AG04450 (cell line): ENCODE measurements around the gene SFMBT2. TPM values are rescaled to one million over a fixed set of nuclear protein-coding genes. Genes with fewer than 3 reads are reported as not detected.

Experiments used
- CTCF ChIA-PET: fragments of 300-600, 350-600 bp; formaldehyde crosslinking; extraction: SDS; loops from one replicate; lab custom pipeline; 2022; ENCODE audit warnings: antibody characterized with exemption, inconsistent platforms; lab: Charles Lee
- POLR2A ChIA-PET: fragments of 350-600 bp; formaldehyde crosslinking; extraction: SDS; loops from one replicate; lab custom pipeline; 2021; ENCODE audit warnings: antibody characterized with exemption, inconsistent platforms; lab: Yijun Ruan, JAX
- DNase-seq: peaks from one replicate; pipeline ENCODE4 v3.0.0-alpha.2; 2011; ENCODE audit warnings: low read depth, low spot score
- H3K27ac ChIP-seq: one replicate; pipeline ENCODE4 v1.5.1; 2012; ENCODE audit warnings: low read depth, low read length, control low read depth
- H3K27me3 ChIP-seq: one replicate; pipeline ENCODE4 v1.6.0; 2012; ENCODE audit warnings: low read length; ENCODE audit not compliant: control insufficient read depth, insufficient read depth
- H3K4me3 ChIP-seq: 2 replicates; pipeline ENCODE4 v1.5.1; 2011; ENCODE audit warnings: mild to moderate bottlenecking, low read depth, low read length, control low read depth
- H3K9me3 ChIP-seq: 2 replicates; pipeline ENCODE4 v1.5.1; 2012; ENCODE audit warnings: low read length; ENCODE audit not compliant: control insufficient read depth, insufficient read depth
- polyA plus RNA-seq: library from polyadenylated mRNA; depleted of rRNA; stranded (reverse); fragments of >200 nt; gene quantifications from 2 replicates; pipeline ENCODE4 v1.2.3, GENCODE V29; 2011
- TF ChIP-seq, protein P1 (sequence below): IDR thresholded peaks from 2 replicates; pipeline ENCODE4 v1.5.1; 2011; ENCODE audit warnings: low read depth, low read length, control low read depth, inconsistent platforms

Gene SFMBT2
- polyA plus RNA-seq, 1 experiment: 1.4 TPM

GRCh38 chr10:7380704-7381241 lies 30.1 kb downstream of the SFMBT2 start:
- Histone ChIP-seq H3K4me3 (no peak overlapping the region), H3K27ac (no peak overlapping the region), H3K27me3 (no peaks in the 10 kb centered on the region), H3K9me3 (no peaks in the 10 kb centered on the region; the same call in 1 of the 2 replicates)
- CTCF ChIA-PET: no interaction called here
- no peak for DNase-seq
- POLR2A ChIA-PET: no interaction called here
- TF ChIP-seq, protein P1, sequence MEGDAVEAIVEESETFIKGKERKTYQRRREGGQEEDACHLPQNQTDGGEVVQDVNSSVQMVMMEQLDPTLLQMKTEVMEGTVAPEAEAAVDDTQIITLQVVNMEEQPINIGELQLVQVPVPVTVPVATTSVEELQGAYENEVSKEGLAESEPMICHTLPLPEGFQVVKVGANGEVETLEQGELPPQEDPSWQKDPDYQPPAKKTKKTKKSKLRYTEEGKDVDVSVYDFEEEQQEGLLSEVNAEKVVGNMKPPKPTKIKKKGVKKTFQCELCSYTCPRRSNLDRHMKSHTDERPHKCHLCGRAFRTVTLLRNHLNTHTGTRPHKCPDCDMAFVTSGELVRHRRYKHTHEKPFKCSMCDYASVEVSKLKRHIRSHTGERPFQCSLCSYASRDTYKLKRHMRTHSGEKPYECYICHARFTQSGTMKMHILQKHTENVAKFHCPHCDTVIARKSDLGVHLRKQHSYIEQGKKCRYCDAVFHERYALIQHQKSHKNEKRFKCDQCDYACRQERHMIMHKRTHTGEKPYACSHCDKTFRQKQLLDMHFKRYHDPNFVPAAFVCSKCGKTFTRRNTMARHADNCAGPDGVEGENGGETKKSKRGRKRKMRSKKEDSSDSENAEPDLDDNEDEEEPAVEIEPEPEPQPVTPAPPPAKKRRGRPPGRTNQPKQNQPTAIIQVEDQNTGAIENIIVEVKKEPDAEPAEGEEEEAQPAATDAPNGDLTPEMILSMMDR: no peak

GRCh38 chr10:7378602-7379403 lies 32.0 kb downstream of the SFMBT2 start:
- Histone ChIP-seq H3K27me3 (no peaks in the 10 kb centered on the region), H3K27ac (no peak overlapping the region), H3K4me3 (no peak overlapping the region), H3K9me3 (no peaks in the 10 kb centered on the region; the same call in 1 of the 2 replicates)
- ChIA-PET CTCF (interaction anchor here (0.6 kb wide), 1 partner anchor 9 kb away, joined by 3 read pairs; no protein-coding TSS in a partner anchor), POLR2A (no interaction called here)
- TF ChIP-seq, protein P1: no peak
- DNase-seq: no peak

GRCh38 chr10:7377614-7378248 lies 33.1 kb downstream of the SFMBT2 start:
- TF ChIP-seq, protein P1: no peak
- ChIA-PET CTCF (no interaction called here), POLR2A (no interaction called here)
- Histone ChIP-seq H3K27ac (no peak overlapping the region), H3K9me3 (peaks cover 5% of the 10 kb centered on the region), H3K4me3 (no peak overlapping the region), H3K27me3 (no peaks in the 10 kb centered on the region)
- no peak for DNase-seq

- no peak overlapping the region for H3K27ac ChIP-seq
- ChIA-PET POLR2A (interaction anchor here (0.6 kb wide), 1 partner anchor 12 kb away, joined by 4 read pairs; no protein-coding TSS in a partner anchor), CTCF (interaction anchor here (0.6 kb wide), 1 partner anchor 957 kb away, joined by 3 read pairs; no protein-coding TSS in a partner anchor)
- DNase-seq: no peak
- peaks cover 5% of the 10 kb centered on the region for H3K9me3 ChIP-seq
- TF ChIP-seq, protein P1: no peak
- H3K4me3 ChIP-seq: no peak overlapping the region
- no peaks in the 10 kb centered on the region for H3K27me3 ChIP-seq
Measured at GRCh38 chr10:7374795-7375194, 36.0 kb downstream of the SFMBT2 start.

DNA sequence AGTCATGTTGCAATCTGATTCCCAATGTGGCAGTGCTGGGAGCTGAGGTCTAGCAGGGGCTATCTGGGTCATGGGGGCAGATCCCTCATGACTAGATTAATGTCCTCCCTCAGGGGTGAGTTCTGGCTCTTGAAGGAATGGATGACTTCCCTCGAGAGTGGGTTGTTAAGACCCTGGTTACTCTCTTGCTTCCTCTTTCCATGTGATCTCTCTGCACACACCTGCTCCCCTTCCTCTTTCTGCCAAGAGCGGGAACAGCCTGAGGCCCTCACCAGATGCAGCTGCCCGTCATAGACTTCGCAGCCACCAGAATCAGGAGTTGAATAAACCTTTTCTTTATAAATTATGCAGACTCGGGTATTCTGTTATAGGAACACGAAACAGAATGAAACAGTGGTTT lies 37.8 kb downstream of the SFMBT2 start:
- TF ChIP-seq, protein P1: no peak
- ChIA-PET CTCF (no interaction called here), POLR2A (no interaction called here)
- Histone ChIP-seq H3K27ac (no peak overlapping the region), H3K4me3 (no peak overlapping the region), H3K27me3 (no peaks in the 10 kb centered on the region), H3K9me3 (peaks cover 5% of the 10 kb centered on the region)
- DNase-seq: no peak
